Upper lobe of left lung (tissue), 6 donors: ENCODE results near the gene RALA. TPM values are rescaled to one million over a fixed set of nuclear protein-coding genes. Genes with fewer than 3 reads are reported as not detected.
A peak's percentile ranks its signal among the peaks of the same experiment; 100 is the strongest.

ENCODE experiments used
- ATAC-seq, 2 donors: fragments of 200-7000 bp; cut with Tn5 transposase; one replicate each; pipeline ENCODE4 v1.9.1; 2022; ENCODE audit warnings: mild to moderate bottlenecking in 2 of 2, moderate library complexity in 2 of 2; ENCODE audit not compliant: low FRiP score in 2 of 2
- DNase-seq, 2 donors: peaks; one replicate each; pipeline ENCODE4 v3.0.0-alpha.2; 2019 to 2020
- H3K27ac ChIP-seq, 4 donors: fragments of 200-600 bp; sonication (generic); one replicate each; pipeline ENCODE4 v1.5.1; 2016 to 2019
- H3K27me3 ChIP-seq, 4 donors: fragments of 200-600 bp; sonication (generic); one replicate each; pipeline ENCODE4 v1.5.1; 2017 to 2019
- H3K36me3 ChIP-seq, 4 donors: fragments of 200-600 bp; sonication (generic); one replicate each; pipeline ENCODE4 v1.5.1; 2016 to 2019
- H3K4me1 ChIP-seq, 4 donors: fragments of 200-600 bp; sonication (generic); one replicate each; pipeline ENCODE4 v1.5.1; 2018 to 2019
- H3K4me3 ChIP-seq, 4 donors: fragments of 200-600 bp; sonication (generic); one replicate each; pipeline ENCODE4 v1.5.1; 2017 to 2019; ENCODE audit warnings: mild to moderate bottlenecking in 2 of 4, moderate library complexity in 1 of 4
- H3K9me3 ChIP-seq, 4 donors: fragments of 200-600 bp; sonication (generic); one replicate each; pipeline ENCODE4 v1.5.1; 2018 to 2019
- EP300 ChIP-seq, 4 donors: sonication (generic); formaldehyde crosslinking; IDR thresholded peaks; one replicate each; pipeline ENCODE4 v1.5.1; 2017; ENCODE audit warnings: antibody characterized with exemption in 4 of 4, control low read depth in 2 of 4
- POLR2A ChIP-seq, 4 donors: fragments of 450-650 bp; IDR thresholded peaks; one replicate each; pipeline ENCODE4 v1.5.1; 2016 to 2017; ENCODE audit warnings: antibody characterized with exemption in 4 of 4, mild to moderate bottlenecking in 2 of 4
- POLR2AphosphoS5 ChIP-seq, 2 donors: sonication (generic); formaldehyde crosslinking; IDR thresholded peaks; one replicate each; pipeline ENCODE4 v1.5.1; 2017; ENCODE audit warnings: antibody characterized with exemption in 2 of 2
- WGBS, 2 donors: methylation state at CpG; one replicate each; pipeline ENCODE4 v1.1.5; 2017 to 2018; 5-methylcytosine and 5-hydroxymethylcytosine counted together
- total RNA-seq, 6 donors: library from RNA; depleted of rRNA in 4 of 6; stranded (reverse); fragments of >200 nt in 4 of 6; gene quantifications; one replicate each; pipeline versions ENCODE4 v1.1.0 to v1.2.1, GENCODE V29; 2016 to 2021
- TF ChIP-seq, protein P1 (sequence below), 6 experiments: fragments of 450-650 bp in 4 of 6; fragments of 200-600 bp in 2 of 6; sonication (generic) in 2 of 6; IDR thresholded peaks; one replicate each; pipeline ENCODE4 v1.5.1; 2016 to 2019; ENCODE audit warnings: antibody characterized with exemption in 6 of 6
- donor health status: DM: no; HTN: no; CAD: no; lungs with moderate emphysema.
- donor health status: DM: no; HTN: yes; CAD: no; lungs with severe emphysema.

RALA gene
- total RNA-seq, 6 donors from 2014 or later: 7.3 to 45.1 (median 33.5) TPM

DNA sequence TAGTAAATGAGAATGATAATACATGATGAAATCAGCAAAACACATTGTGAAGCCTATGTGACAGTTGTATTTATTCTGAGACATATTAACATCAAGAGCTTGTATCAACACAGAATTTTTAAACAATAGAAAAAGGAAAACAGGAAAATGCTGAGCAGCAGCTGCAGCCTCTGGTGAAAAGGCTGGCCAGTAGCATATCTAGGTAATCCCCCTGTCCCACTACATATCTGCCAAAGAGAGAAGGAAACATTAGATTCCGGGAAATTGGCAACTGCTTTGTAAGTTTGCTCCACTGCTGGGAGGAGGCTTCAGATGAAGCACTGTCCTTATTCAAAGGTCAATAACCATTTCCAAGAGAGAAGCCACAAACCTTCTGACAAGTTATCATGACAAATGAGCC lies 89.4 kb downstream of the RALA start:
- H3K4me3 ChIP-seq: no peak overlapping the region

DNA sequence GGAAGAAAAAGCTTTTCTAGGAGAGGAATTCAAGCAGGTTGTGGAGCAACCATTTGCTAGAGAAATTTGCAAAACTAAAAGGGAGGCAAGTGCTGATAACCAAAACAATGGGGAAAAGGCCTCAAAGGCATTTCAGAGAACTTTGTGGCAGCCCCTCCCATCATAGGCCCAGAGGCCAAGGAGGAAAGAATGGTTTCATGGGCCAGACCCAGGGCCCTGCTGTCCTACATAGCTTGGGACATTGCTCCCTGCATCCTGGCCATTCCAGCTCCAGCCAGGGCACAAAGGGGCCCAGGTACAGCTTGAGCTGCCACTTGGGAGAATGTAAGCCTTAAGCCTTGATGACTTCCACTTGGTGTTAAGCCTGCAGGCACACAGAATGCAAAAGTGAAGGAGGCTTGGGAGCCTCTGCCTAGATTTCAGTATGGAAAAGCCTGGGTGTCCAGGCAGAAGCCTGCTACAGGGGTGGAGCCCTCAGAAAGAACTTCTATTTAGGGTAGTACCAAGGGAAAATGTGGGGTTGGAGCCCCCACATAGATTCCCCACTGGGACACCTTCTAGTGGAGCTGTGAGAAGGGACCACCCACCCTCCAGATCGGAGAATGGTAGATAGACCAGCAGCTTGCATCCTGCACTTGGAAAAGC lies 91.2 kb downstream of the RALA start:
- no peak for TF ChIP-seq POLR2AphosphoS5 (IDR thresholded peaks at IDR 0.05)
- no peak for TF ChIP-seq POLR2A (IDR thresholded peaks at IDR 0.05)
- TF ChIP-seq, protein P1, sequence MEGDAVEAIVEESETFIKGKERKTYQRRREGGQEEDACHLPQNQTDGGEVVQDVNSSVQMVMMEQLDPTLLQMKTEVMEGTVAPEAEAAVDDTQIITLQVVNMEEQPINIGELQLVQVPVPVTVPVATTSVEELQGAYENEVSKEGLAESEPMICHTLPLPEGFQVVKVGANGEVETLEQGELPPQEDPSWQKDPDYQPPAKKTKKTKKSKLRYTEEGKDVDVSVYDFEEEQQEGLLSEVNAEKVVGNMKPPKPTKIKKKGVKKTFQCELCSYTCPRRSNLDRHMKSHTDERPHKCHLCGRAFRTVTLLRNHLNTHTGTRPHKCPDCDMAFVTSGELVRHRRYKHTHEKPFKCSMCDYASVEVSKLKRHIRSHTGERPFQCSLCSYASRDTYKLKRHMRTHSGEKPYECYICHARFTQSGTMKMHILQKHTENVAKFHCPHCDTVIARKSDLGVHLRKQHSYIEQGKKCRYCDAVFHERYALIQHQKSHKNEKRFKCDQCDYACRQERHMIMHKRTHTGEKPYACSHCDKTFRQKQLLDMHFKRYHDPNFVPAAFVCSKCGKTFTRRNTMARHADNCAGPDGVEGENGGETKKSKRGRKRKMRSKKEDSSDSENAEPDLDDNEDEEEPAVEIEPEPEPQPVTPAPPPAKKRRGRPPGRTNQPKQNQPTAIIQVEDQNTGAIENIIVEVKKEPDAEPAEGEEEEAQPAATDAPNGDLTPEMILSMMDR (IDR thresholded peaks at IDR 0.05): no peak
- no peak for TF ChIP-seq EP300 (IDR thresholded peaks at IDR 0.05)
- ATAC-seq (no peak), DNase-seq (no peak)
- WGBS, 2 donors: 100% methylated on average over 1 of the region's 1 CpG
- no peaks in the 10 kb centered on the region for H3K27me3 ChIP-seq
- no peak overlapping the region for H3K27ac ChIP-seq
- no peaks in the 10 kb centered on the region for H3K36me3 ChIP-seq
- peaks cover 0 to 9% (median under 1%) of the 10 kb centered on the region in 4 donors for H3K4me1 ChIP-seq
- H3K4me3 ChIP-seq: no peak overlapping the region
- H3K9me3 ChIP-seq: peaks cover 6 to 21% (median 13%) of the 10 kb centered on the region in 4 donors

More for the DNA sequence above, 89.4 kb downstream of the RALA start:
- H3K4me1 ChIP-seq: peaks cover 0 to 13% (median 2%) of the 10 kb centered on the region in 4 donors
- ATAC-seq: no peak
- peaks cover 0 to 9% (median 0%) of the 10 kb centered on the region in 4 donors for H3K36me3 ChIP-seq
- TF ChIP-seq, protein P1 (IDR thresholded peaks at IDR 0.05): no peak
- TF ChIP-seq POLR2AphosphoS5 (IDR thresholded peaks at IDR 0.05): no peak
- TF ChIP-seq POLR2A (IDR thresholded peaks at IDR 0.05): no peak
- TF ChIP-seq EP300 (IDR thresholded peaks at IDR 0.05): no peak
- 62 to 79% methylated on average over 1 of the region's 1 CpG for WGBS, 2 donors
- H3K27ac ChIP-seq: no peak overlapping the region
- no peak for DNase-seq
- no peaks in the 10 kb centered on the region for H3K27me3 ChIP-seq
- peaks cover 6 to 21% (median 13%) of the 10 kb centered on the region in 4 donors for H3K9me3 ChIP-seq

DNA sequence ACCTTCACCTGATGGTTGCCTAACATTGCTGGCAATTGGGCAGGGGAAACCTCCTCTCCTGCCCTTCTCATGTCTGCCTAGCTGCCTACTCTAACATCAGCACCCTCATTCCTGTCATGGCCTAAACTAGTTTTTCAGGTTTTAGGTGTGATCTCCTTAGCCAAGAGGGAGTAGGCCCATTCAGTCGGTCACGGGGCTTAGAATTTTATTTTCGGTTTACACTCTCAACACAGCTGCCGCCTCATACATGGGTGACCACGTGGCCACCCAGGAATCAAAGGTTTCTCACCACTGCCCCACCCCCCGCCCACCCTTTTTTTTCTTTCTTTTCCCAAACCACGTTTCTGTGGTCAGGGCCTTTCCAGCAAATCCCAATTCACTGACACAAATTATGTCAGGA lies 97.2 kb downstream of the RALA start:
- peak in 1 of 2 donors; percentile 69 for DNase-seq
- Histone ChIP-seq H3K36me3 (no peaks in the 10 kb centered on the region), H3K9me3 (no peaks in the 10 kb centered on the region), H3K27me3 (no peaks in the 10 kb centered on the region), H3K4me3 (no peak overlapping the region), H3K4me1 (peaks cover 0 to 6% (median 3%) of the 10 kb centered on the region in 4 donors), H3K27ac (peak overlapping the region in 2 of 4 donors; percentile 50 to 69)
- WGBS, 2 donors: 53 to 65% methylated on average over 7 of the region's 7 CpGs
- peak; percentile 72 to 85 for ATAC-seq
- TF ChIP-seq EP300 (IDR thresholded peaks at IDR 0.05): peak in 1 of 4 donors; percentile 44
- no peak for TF ChIP-seq POLR2AphosphoS5 (IDR thresholded peaks at IDR 0.05)

DNA sequence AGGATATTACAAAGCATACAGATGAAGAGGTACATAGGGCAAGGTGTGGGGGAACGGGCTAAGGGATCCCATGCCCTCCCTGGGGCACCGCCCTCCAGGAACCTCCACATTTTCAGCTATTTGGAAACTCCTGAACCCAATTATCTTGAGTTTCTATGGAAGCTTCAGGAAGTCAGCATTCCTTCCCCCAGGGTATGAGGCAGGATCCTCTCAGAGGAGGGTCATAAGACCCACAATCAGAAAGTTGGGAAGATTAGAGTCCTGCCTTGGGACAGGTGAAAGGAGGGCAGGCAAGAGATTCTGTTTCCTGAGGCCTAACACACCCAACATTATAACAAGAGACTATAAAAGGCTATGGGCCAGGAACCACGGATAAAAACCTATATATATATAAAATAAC lies 98.0 kb downstream of the RALA start:
- TF ChIP-seq POLR2AphosphoS5 (IDR thresholded peaks at IDR 0.05): no peak
- no peak for TF ChIP-seq EP300 (IDR thresholded peaks at IDR 0.05)
- TF ChIP-seq, protein P1 (IDR thresholded peaks at IDR 0.05): no peak
- TF ChIP-seq POLR2A (IDR thresholded peaks at IDR 0.05): no peak
- H3K36me3 ChIP-seq: no peaks in the 10 kb centered on the region

DNA sequence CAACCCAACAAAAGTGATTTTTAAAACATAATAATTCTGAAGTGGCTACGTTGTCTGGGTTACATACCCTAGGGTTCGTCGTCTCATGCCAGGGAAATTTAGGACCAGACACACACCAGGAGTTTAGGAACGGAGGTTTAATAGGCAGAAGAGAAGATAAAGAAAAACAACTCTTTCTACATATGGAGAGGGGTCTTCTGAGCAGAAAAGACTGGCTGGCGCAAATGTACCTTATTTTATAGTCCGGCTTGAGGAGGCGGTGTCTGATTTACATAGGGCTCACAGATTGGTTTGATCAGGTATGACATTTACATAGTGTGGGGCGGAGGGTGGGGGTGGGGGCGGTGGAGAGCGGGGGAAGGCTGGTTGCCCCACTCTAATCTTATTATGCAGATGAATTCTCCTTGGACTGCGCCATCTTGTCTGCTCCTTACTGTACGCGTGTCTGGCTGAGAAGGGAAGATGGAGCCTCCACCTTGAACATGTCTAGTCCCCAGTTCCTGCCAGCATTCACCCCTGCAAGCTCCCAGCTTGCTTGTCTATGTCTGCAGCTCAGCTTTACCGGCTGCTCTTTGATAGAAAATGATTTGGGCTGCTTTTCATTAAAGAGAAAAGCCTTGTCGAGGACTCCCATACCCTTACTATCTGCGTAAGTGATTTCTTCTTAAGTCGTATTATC lies 98.7 kb downstream of the RALA start:
- WGBS, 2 donors: 94 to 96% methylated on average over 16 to 17 of the region's 17 CpGs
- Histone ChIP-seq H3K36me3 (no peaks in the 10 kb centered on the region), H3K4me1 (peaks cover 0 to 6% (median 3%) of the 10 kb centered on the region in 4 donors), H3K27me3 (no peaks in the 10 kb centered on the region), H3K9me3 (no peaks in the 10 kb centered on the region), H3K4me3 (no peak overlapping the region), H3K27ac (no peak overlapping the region)
- DNase-seq (no peak), ATAC-seq (no peak)
- no peak for TF ChIP-seq EP300 (IDR thresholded peaks at IDR 0.05)
- TF ChIP-seq POLR2A (IDR thresholded peaks at IDR 0.05): no peak
- TF ChIP-seq, protein P1 (IDR thresholded peaks at IDR 0.05): no peak
- no peak for TF ChIP-seq POLR2AphosphoS5 (IDR thresholded peaks at IDR 0.05)

More for the DNA sequence above, 98.0 kb downstream of the RALA start:
- H3K27me3 ChIP-seq: no peaks in the 10 kb centered on the region
- H3K9me3 ChIP-seq: no peaks in the 10 kb centered on the region
- 91 to 92% methylated on average over 2 to 3 of the region's 3 CpGs for WGBS, 2 donors
- ATAC-seq (no peak), DNase-seq (no peak)
- no peak overlapping the region for H3K4me3 ChIP-seq
- no peak overlapping the region for H3K27ac ChIP-seq
- H3K4me1 ChIP-seq: peaks cover 0 to 6% (median 3%) of the 10 kb centered on the region in 4 donors
